DOHH2 (cell line): ENCODE data around the gene RYR2.

Experiments
- H3F3A ChIP-seq: fragments of 200-600 bp; sonication (generic), shearing (Covaris generic); 2 replicates; pipeline ENCODE4 v1.6.0; 2016; ENCODE audit warnings: antibody characterized with exemption, mild to moderate bottlenecking; ENCODE audit not compliant: control insufficient read depth, insufficient read depth
- H3K27ac ChIP-seq: fragments of 200-600 bp; sonication (generic); 2 replicates; pipeline ENCODE4 v1.5.1; 2014; ENCODE audit warnings: low read depth, mild to moderate bottlenecking, low read length, moderate library complexity
- H3K27me3 ChIP-seq: fragments of 200-600 bp; sonication (generic); 2 replicates; pipeline ENCODE4 v1.6.1; 2014; ENCODE audit warnings: mild to moderate bottlenecking, low read length, mixed read lengths; ENCODE audit not compliant: control insufficient read depth
- H3K36me3 ChIP-seq: fragments of 200-600 bp; sonication (generic); 2 replicates; pipeline ENCODE4 v1.6.1; 2014; ENCODE audit warnings: mild to moderate bottlenecking, low read length, moderate library complexity, mixed read lengths; ENCODE audit not compliant: control insufficient read depth
- H3K4me1 ChIP-seq: fragments of 200-600 bp; sonication (generic); 2 replicates; pipeline ENCODE4 v1.6.1; 2014; ENCODE audit warnings: mild to moderate bottlenecking, low read length, mixed read lengths; ENCODE audit not compliant: control insufficient read depth
- H3K4me2 ChIP-seq: fragments of 200-600 bp; sonication (generic); 2 replicates; pipeline ENCODE4 v1.6.0; 2014; ENCODE audit warnings: mild to moderate bottlenecking, low read length, moderate library complexity
- H3K4me3 ChIP-seq: fragments of 200-600 bp; sonication (generic); 2 replicates; pipeline ENCODE4 v1.5.1; 2014; ENCODE audit warnings: mild to moderate bottlenecking, low read length, mixed read lengths
- H3K79me2 ChIP-seq: fragments of 200-600 bp; sonication (generic); 2 replicates; pipeline ENCODE4 v1.6.1; 2014; ENCODE audit warnings: mild to moderate bottlenecking, low read length, mixed read lengths; ENCODE audit not compliant: control insufficient read depth
- H3K9me2 ChIP-seq: fragments of 200-600 bp; sonication (generic); replicated peaks from 2 replicates; pipeline ENCODE4 v1.6.1; 2014; ENCODE audit warnings: mild to moderate bottlenecking, low read length, mixed read lengths; ENCODE audit not compliant: control insufficient read depth
- H3K9me3 ChIP-seq: fragments of 200-600 bp; sonication (generic); 2 replicates; pipeline ENCODE4 v1.6.1; 2014; ENCODE audit warnings: antibody characterized with exemption, low read length, mixed read lengths; ENCODE audit not compliant: control insufficient read depth, insufficient read depth
- H4K20me1 ChIP-seq: fragments of 200-600 bp; sonication (generic); 2 replicates; pipeline ENCODE4 v1.6.0; 2014; ENCODE audit warnings: low read depth, mild to moderate bottlenecking, antibody characterized with exemption, low read length, moderate library complexity; ENCODE audit not compliant: control insufficient read depth, insufficient read depth
- EZH2phosphoT487 ChIP-seq: fragments of 200-600 bp; sonication (generic); IDR thresholded peaks from 2 replicates; pipeline ENCODE4 v1.6.1; 2017; ENCODE audit warnings: borderline replicate concordance, mild to moderate bottlenecking, antibody characterized with exemption, low read length, moderate library complexity, mixed read lengths
- TF ChIP-seq, protein P1 (sequence below): fragments of 200-600 bp; sonication (generic); IDR thresholded peaks from one replicate; pipeline ENCODE4 v1.5.1; 2014; ENCODE audit warnings: antibody characterized with exemption, mild to moderate bottlenecking, low read depth, low read length; ENCODE audit not compliant: poor library complexity, severe bottlenecking

Gene RYR2

DNA sequence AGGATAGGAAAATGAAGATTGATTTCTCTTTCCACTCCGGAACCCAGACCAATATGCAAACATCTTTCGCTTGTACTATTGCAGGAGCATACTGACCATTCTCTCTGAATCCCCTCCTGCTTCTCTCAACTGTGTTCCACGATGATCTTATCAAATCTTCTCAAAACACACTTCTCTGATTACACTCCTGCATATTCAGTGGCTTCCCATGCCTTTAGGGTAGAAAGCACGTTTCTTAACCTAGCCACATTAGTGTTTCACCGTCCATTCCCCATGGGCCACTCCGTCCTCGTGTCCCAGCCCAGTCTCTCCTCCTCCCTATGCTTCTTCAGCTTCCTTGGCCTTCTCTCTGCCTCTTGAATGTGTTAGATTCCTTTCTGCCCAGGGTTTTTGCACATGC, 650.3 kb downstream of the RYR2 start:
- H3K4me3 ChIP-seq: no peak overlapping the region
- H3K4me2 ChIP-seq: no peak overlapping the region
- H3K27me3 ChIP-seq: no peaks in the 10 kb centered on the region
- no peaks in the 10 kb centered on the region for H3K79me2 ChIP-seq
- H3K9me2 ChIP-seq: no peaks in the 10 kb centered on the region
- H3K4me1 ChIP-seq: no peaks in the 10 kb centered on the region
- no peaks in the 10 kb centered on the region for H4K20me1 ChIP-seq
- no peaks in the 10 kb centered on the region for H3K36me3 ChIP-seq
- no peaks in the 10 kb centered on the region for H3K9me3 ChIP-seq
- TF ChIP-seq, protein P1, sequence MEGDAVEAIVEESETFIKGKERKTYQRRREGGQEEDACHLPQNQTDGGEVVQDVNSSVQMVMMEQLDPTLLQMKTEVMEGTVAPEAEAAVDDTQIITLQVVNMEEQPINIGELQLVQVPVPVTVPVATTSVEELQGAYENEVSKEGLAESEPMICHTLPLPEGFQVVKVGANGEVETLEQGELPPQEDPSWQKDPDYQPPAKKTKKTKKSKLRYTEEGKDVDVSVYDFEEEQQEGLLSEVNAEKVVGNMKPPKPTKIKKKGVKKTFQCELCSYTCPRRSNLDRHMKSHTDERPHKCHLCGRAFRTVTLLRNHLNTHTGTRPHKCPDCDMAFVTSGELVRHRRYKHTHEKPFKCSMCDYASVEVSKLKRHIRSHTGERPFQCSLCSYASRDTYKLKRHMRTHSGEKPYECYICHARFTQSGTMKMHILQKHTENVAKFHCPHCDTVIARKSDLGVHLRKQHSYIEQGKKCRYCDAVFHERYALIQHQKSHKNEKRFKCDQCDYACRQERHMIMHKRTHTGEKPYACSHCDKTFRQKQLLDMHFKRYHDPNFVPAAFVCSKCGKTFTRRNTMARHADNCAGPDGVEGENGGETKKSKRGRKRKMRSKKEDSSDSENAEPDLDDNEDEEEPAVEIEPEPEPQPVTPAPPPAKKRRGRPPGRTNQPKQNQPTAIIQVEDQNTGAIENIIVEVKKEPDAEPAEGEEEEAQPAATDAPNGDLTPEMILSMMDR: no peak
- no peak for TF ChIP-seq EZH2phosphoT487
- no peaks in the 10 kb centered on the region for H3F3A ChIP-seq
- H3K27ac ChIP-seq: no peak overlapping the region

DNA sequence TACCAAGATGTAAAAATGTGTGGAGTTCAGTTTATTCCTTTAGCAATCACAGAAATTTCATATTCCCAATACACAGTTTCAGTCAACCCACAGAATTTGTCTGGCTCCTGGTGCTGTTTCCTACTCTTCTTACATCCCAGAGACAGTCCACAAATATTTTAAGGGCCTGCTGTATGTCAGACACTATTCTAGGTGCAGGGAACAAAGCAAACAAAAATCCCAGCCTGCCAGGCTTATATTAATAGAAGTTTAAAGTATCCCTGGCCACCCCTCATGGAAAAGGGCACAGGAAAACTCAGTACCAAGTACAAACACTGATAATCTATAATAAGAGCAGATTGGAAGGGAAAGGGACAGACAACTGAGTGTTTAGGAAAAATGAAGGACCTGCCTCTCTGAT, 653.9 kb downstream of the RYR2 start:
- Histone ChIP-seq H3K36me3 (no peaks in the 10 kb centered on the region), H4K20me1 (no peaks in the 10 kb centered on the region), H3K27ac (no peak overlapping the region), H3K9me2 (no peaks in the 10 kb centered on the region), H3K27me3 (no peaks in the 10 kb centered on the region), H3K4me1 (no peaks in the 10 kb centered on the region), H3K9me3 (no peaks in the 10 kb centered on the region), H3F3A (no peaks in the 10 kb centered on the region), H3K4me3 (no peak overlapping the region), H3K79me2 (no peaks in the 10 kb centered on the region), H3K4me2 (no peak overlapping the region)
- TF ChIP-seq, protein P1: no peak
- no peak for TF ChIP-seq EZH2phosphoT487

DNA sequence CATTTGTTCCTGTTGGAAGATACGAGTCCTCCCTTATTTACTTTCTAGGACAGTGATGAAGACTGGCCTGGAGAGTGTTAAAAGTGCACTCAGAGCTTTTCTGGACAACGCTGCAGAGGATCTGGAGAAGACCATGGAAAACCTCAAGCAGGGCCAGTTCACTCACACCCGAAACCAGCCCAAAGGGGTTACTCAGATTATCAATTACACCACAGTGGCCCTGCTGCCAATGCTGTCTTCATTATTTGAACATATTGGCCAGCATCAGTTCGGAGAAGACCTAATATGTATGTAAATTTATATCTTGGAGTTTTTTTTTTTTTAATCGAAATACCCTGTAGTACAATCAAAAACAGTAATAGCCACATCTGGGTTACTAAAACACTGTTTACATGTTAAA, 658.2 kb downstream of the RYR2 start:
- no peak overlapping the region for H3K27ac ChIP-seq
- no peaks in the 10 kb centered on the region for H4K20me1 ChIP-seq
- H3K4me3 ChIP-seq: no peak overlapping the region
- TF ChIP-seq, protein P1: no peak
- no peak for TF ChIP-seq EZH2phosphoT487
- no peaks in the 10 kb centered on the region for H3K9me2 ChIP-seq
- no peaks in the 10 kb centered on the region for H3K4me1 ChIP-seq
- no peaks in the 10 kb centered on the region for H3K79me2 ChIP-seq
- no peaks in the 10 kb centered on the region for H3F3A ChIP-seq
- no peak overlapping the region for H3K4me2 ChIP-seq
- no peaks in the 10 kb centered on the region for H3K36me3 ChIP-seq
- no peaks in the 10 kb centered on the region for H3K9me3 ChIP-seq
- no peaks in the 10 kb centered on the region for H3K27me3 ChIP-seq

DNA sequence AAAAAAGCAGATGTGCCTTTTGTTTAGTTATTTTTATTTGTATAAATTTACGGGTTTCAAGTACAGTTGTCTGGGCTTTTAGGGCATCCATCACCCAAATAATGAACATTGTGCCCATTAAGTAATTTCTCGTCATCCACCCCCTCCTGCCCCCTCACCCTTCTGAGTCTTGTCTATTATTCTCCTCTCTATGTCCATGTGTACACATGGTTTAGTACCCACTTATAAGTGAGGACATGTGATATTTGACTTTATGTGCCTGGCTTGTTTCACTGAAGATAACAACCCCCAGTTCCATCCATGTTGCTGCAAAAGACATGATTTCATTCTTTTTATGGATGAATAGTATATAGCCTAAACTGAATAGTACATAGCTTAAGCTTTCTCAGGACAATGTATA, 659.5 kb downstream of the RYR2 start:
- H3K4me3 ChIP-seq: no peak overlapping the region
- TF ChIP-seq EZH2phosphoT487: no peak
- TF ChIP-seq, protein P1: no peak
- H3K79me2 ChIP-seq: no peaks in the 10 kb centered on the region
- H3K9me2 ChIP-seq: no peaks in the 10 kb centered on the region
- H3K36me3 ChIP-seq: no peaks in the 10 kb centered on the region
- no peaks in the 10 kb centered on the region for H3F3A ChIP-seq
- H3K27ac ChIP-seq: no peak overlapping the region
- H3K9me3 ChIP-seq: no peaks in the 10 kb centered on the region
- H3K27me3 ChIP-seq: no peaks in the 10 kb centered on the region
- H3K4me2 ChIP-seq: no peak overlapping the region
- no peaks in the 10 kb centered on the region for H4K20me1 ChIP-seq
- H3K4me1 ChIP-seq: no peaks in the 10 kb centered on the region
